Hindlimb muscle (tissue), 1 donor: ENCODE measurements around the gene MAP2. TPM values are rescaled to one million over a fixed set of nuclear protein-coding genes. Genes with fewer than 3 reads are reported as not detected.
"Not testable (repeated sequence)": the region's sequence is repeated elsewhere in the genome, so short reads cannot be mapped to it uniquely, and the experiment has no call there.

Experiments used
- DNase-seq: peaks from one replicate; pipeline ENCODE4 v3.0.0-alpha.2; 2013
- polyA plus RNA-seq: library from polyadenylated mRNA; unstranded; fragments of 120-200 nt; gene quantifications from one replicate; pipeline ENCODE4 v1.2.1, GENCODE V29; 2013; ENCODE audit not compliant: insufficient read length

Gene MAP2
- polyA plus RNA-seq, 1 donor = 6.2 TPM

DNA sequence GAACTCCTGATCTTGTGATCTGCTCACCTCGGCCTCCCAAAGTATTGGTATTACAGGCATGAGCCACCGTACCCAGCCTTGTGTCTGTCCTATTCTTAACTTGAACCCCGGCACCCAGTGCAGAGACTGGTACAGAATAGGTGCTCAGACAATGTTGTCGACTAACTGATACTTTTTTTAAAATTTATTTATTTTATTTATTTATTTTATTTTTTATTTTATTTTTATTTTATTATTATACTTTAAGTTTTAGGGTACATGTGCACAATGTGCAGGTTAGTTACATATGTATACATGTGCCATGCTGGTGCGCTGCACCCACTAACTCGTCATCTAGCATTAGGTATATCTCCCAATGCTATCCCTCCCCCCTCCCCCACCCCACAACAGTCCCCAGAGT is 174.4 kb downstream of the MAP2 start:
- not testable (repeated sequence) for DNase-seq

DNA sequence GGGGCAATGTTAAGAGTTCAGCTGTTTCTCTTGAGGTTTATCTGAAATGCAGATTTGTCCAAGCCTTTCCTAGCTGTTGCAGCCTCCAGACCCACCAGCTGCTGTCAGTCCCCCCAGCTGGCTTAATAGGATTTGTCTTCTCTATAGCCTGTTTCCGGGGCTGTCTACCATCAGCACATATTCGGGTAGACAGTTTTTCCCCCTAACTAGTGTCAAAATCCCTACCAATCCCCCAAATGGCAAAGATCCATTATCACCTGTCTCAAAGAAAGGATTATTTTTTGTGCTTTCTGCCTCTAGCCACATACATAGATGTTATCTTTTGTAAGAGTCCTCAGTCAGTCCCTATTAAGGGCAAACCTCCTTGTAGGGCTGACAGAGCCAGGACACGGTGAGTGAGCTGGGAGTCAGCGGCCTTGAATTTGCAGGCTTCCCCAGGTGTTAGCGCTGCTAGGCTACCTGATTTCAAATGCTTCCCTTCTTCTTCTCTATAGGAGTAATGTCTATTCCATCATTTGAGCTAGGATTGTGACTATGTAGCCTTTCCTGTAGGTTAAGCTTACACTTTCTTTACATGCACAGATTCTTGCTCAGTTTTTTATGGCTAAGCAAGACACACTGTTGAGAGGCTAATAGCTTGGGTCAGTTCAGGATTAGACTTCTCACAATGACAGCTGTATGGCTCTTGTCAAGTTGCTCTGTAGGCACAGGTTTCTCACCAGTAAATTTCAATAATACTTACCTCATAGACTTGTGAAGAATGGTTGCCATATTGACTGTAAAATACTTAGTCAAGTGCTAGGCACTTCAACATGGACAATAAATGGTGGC is 176.7 kb downstream of the MAP2 start:
- DNase-seq = no peak

DNA sequence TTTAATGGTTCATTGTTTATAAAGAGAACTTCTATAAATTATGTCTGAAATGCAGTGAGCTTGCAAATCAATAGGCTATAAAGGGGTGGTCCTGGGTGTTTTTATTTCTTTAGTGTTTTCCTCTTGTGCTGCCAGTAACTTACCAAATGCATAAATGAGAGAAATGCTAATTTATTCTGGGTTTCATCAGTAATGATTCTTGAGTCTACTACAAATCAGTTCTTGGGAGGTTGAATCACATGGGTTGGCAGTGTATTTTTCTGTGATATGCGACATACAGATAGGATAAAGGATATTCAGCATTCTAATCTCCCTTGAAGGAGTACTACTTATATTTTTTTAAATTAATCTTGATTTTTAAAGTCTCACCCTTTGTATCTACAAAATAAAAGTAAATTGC is 177.7 kb downstream of the MAP2 start:
- no peak for DNase-seq

DNA sequence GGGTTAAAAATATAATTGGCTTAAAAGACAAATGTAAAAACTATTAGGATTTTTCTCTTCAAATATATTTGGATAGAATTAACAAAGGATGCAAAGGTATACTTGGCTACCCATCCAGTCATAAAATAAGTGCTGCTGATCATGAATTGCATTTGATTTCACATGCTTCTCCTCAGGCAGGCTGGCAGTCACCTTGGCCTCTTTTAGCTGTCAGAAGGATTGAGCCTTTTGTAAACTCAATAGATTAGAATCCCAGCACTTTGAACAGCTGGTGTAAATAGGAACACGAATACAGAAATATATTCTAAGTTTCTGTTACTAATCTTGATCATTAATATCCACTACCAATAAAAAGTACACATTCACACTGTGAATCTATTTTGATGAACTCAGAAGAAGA is 178.4 kb downstream of the MAP2 start:
- DNase-seq = no peak

DNA sequence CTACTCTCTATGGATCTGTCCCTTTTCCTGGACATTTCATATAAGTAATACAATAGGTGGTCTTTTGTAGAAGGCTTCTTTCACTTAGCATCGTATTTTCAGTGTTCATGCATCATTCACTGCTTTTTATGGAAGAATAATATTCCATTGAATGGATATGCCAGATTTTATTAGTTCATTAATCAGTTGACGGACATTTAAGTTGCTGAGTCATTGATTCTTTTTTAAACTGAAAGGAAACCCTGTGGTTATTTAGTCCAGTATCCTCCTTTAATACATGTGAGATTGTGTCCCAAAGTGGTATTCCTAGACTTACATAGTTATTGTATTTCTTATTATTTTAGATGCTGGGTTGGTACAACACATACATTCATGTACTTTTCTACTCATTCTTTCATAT is 185.7 kb downstream of the MAP2 start:
- DNase-seq = no peak

DNA sequence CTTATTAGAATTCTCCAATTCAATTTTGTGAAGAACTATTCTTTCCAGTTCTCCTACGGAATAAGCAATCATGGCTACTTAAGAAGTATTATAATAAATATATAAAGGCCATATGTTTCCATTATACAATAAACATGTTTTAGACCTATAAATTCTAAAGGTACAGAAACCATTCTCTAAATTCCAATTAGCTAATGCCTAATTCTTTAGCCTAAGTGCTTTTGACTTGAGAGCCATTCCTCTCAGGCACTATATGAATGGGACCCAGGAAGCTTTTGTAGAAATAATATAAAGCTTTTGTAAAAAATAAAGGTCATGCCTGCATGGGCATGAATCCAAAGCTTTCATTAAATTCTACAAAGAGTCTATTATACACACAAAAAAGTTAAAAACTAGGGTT is 186.8 kb downstream of the MAP2 start:
- DNase-seq = no peak

DNA sequence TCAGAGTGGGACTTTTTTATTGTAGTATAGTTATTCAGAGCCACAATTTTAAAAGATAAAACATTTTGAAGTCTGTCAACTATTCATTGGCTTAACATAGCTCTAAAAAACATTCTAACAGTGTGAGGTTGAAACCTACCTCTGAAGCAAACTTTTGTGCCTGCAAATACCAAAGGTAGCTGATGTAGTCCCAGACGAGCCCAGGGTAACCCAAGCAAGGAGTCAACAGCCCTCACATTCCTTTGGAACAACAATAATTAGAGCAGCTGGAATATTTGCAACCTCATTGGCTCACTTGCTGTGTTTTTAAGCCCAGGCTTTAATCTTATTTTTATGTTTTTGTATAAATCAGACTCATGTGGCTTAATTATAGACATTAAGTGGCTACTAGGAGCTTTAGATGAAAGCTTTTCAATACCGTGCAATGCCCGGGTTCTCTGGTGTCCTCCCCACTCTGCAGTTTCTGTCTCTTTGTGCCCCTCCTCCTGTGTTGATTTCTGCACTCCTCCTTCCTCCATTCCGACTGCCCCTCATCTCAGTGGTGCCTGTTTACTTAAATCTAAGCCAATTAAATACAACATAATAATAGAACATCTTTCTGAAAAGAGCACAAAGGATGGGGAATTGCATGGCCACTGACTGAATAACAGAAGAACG is 189.9 kb downstream of the MAP2 start:
- DNase-seq = no peak

DNA sequence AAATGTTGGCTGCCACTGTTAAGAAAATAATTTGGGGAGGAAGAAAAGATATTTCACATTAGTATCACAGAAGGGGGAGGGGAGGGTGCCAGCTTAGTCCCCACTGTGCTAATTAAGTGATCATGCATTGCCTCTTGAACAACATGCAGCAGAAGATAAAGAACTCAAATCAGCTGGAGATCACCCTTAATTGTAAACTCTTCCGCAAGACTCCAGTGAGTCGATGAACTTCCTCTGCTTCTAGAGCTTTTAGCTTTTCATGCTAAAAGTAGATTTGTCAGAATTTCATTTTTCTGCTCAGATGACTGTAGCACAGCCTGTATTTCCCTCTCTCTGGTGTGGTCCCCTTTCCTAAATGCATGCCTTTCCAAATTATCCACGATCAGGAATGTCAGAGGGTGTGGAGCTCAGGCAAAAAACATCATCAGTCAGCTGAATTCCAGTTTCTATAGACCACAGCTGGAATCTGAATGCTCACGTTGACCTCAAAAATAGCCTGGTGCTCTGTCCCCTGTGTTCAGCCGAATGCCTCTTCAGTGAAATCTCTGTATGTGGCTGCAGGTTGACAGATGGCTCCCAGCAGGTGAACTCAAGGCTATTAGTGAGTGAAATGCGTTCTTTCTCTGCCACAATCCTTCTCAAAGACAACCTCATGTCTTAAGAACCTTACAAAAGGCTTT is 191.0 kb downstream of the MAP2 start:
- DNase-seq = no peak

DNA sequence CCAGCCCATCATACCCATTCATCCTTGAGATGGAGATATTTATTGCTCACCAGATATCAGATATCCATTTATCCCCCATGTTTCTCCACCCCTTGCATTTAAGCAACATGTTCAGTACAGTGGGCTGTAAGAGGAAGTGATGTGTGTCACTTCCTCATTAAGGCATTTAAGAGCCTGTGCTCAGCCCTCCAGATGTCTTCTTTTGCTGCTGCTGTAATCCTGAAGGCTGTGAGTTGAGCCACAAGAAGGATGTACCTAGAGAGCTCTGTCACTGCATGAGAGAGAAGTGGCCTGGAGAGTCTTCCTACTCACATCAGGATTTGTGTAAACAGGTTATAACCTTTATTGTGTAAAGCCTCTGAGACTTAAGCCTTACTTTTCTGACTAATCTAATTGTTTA is 195.9 kb downstream of the MAP2 start:
- DNase-seq = no peak

DNA sequence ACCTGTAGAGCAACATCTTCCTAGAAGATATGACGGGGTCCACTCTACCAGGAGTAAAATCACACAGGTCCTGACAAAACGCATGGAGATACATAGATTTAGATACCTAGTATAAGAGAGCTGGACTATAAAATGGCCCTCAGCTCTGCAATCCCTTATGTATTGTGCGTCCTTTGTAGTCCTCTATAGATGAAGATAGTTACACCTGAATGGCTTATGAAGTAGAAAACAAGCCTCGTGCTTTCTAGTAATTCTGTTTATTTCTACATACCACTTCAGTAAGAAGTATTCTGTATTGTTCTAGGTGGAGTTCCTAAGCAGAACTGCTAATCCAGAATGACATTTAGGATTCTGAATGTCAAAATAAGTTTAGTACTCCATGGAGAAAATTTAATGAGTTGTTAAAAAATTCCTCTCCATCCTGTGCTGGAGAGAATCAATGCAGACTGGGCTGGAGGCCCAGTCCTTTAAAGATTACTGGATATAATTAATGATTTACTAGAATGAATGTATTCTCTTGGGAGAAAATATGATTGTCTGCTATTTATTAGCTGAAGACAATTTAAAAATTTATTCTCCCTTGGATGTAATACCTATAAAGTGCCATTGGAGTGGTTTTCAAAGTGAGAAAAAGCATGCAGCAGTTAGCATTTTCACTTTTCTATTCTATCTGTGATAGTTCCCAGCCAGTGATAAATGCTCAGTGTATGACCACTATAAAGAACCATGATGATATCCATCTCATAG is 200.5 kb downstream of the MAP2 start:
- DNase-seq = no peak

DNA sequence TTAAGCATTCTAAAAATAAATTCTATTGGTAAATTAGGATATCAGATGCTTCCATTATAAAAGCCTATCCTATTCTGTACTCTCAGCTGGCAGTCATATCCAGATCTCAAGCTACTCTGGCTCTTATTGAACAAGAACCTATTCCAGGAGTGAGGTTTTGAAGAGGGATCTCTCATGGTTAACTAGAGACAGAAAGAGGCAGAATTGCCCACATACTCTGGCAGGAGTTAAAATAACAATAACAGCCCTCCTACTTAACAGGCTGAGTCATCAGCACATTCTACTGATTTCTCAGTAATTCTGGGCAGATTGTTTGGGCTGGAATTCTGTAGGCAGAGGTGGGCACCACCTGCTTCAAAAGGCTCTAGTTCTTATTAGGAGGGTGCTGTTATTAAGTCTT is 205.8 kb downstream of the MAP2 start:
- no peak for DNase-seq

DNA sequence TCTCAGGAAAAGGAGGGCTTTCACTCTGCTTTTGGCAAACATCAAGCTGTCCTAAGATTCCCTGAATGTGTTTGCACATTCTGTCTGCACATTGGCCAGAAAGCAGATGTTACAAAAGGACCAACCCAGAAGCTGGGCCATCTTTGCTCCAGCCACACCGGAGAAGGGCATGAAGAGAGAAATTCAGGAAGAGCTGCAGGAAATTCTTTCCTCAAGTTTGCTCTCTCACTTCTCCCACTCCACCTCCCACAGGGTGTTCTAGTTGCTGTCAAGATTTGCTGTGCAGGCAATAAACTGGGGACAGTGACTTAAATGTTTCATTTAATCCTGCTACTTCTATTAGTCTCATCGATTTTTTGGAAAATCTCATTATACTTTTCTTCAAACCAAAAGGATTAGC is 210.1 kb downstream of the MAP2 start:
- no peak for DNase-seq

DNA sequence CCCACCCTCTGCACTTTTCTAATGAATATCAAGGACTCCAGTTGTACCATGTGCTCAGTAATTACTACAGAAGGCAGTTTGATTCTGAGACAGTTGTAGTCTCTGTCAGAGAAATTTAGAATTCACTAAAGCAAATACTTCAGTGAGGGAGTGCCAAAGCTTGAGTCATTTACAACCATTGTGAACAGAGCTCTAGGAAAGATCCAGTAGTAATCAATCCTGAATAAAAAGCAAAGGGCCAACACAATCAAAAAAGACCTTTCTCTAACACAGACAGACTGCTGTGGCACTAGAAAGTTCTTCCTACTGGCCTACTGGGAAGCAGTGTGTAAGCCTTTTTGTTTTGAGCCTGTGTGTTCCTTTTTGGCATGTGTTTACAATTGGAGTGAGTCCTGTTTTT is 212.2 kb downstream of the MAP2 start:
- DNase-seq = no peak

DNA sequence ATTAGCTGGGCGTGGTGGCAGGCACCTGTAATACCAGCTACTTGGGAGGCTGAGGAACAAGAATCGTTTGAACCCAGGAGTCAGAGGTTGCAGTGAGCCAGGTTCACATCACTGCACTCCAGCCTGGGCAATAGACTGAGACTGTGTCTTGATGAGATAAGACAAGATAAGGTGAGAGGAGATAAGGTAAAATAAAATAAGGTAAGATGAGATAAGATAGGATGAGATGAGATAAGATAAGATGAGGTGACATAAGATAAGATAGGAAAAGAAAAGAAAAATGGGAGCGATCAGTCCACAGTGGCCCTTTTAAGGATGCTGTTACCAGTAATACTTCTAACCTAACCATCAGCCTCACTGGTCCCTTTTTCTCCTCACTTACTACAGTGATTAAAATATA is 213.4 kb downstream of the MAP2 start:
- DNase-seq = no peak

DNA sequence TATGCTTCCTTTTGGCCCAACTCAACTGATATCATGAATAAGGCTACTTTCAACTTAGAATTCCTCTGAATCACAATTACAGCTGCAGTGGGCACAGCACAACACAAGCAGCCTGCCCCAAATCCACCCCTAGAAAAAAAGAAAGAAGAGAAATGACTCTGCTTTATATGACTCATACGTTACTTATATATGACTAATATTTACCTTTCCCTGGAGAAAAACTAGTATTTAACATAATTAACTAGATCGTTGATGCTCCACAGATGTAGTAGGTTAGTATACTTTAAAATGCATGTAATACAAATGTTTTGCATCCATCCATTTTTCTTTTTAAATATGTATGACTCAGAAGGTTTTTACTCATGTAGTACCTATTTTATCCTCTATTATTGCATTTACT is 214.5 kb downstream of the MAP2 start:
- DNase-seq = no peak

DNA sequence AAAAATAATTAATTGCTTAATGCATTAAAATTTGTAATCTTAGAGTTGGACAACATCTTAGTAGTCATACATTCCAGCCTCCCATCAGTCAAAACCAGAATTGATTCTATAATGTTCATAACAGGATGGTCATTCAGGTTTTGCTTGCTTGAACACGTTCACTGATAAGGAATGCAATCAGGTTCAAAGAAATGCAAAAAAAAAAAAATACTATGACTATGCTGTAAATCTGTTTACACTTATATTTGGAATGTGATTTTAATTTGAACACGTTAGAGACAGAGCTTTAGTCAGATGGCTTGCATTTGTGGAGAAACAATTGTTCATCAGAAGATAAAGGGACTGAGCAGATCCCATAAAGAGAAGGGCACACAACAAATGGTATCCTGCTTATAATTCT is 216.5 kb downstream of the MAP2 start:
- no peak for DNase-seq

DNA sequence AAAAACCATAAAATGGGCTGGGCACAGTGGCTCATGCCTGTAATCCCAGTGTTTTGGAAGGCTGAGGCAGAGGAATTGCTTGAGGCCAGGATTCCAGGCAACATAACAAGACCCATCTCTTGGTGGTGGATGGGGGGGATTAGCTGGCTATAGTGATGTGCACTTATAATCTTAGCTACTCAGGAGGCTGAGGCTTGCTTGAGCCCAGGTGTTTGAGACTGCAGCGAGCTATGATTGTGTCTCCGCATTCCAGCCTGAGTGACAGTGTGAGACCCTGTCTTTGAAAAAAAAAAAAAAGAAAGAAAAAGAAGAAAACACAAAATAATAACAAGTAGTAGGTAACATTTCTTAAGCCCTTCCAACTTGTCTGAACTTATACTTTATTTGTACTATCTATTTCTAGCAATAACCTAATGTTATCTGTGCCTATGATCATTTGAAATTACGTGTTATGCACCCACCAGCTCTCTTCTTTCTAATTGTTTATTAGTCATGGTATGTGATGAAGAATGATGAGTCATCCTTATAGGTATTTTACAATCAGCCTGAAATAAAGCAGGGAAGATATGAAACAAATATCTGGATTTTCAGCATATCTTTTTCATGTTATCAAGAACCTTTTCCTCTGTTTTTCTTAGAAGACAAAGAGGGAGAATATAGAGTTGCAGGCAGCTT is 218.4 kb downstream of the MAP2 start:
- DNase-seq = no peak

DNA sequence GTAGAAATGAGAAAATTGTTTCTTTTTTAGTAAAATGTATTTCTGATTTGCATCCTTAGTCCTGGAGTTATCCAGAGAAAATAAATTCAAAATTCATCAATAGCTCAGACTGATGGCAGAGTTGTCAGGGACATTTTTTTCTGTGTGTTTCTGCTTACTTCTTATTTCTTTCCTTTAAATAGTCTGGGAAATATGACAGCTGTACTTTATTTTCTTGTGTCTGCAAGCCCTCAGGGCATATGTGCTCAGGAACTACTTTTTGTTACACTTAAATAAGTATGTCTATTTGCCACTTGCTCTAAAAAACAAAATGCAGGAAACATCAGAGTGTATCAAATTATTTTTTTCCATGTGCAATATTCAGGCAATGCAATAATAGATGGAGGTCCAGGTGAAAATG is 221.0 kb downstream of the MAP2 start:
- no peak for DNase-seq

DNA sequence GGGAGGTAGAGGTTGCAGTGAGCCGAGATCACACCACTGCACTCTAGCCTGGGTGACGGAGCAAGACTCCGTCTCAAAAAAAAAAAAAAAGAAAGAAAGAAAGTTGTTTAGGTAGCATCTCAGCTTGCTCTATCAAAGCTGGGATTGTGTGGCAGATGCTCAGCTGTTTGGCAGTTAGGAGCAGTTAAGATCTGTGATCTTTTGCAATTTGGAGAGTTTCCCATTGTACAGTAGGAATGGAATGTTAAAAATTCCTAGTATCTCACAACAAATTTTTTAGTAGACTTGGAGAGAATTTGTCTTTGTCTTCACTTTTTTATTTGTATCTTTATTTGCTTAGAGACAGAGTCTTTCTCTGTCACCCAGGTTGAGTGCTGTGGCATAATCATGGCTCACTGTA is 224.9 kb downstream of the MAP2 start:
- no peak for DNase-seq

DNA sequence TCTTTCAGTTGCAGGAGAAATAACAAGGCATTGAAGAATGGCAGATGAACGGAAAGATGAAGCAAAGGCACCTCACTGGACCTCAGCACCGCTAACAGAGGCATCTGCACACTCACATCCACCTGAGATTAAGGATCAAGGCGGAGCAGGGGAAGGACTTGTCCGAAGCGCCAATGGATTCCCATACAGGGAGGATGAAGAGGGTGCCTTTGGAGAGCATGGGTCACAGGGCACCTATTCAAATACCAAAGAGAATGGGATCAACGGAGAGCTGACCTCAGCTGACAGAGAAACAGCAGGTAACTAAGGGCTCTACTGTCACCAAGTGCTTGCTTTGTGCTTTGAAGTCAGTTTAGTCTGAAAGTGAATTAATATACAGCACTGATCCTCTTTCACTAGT is 229.3 kb downstream of the MAP2 start:
- no peak for DNase-seq

DNA sequence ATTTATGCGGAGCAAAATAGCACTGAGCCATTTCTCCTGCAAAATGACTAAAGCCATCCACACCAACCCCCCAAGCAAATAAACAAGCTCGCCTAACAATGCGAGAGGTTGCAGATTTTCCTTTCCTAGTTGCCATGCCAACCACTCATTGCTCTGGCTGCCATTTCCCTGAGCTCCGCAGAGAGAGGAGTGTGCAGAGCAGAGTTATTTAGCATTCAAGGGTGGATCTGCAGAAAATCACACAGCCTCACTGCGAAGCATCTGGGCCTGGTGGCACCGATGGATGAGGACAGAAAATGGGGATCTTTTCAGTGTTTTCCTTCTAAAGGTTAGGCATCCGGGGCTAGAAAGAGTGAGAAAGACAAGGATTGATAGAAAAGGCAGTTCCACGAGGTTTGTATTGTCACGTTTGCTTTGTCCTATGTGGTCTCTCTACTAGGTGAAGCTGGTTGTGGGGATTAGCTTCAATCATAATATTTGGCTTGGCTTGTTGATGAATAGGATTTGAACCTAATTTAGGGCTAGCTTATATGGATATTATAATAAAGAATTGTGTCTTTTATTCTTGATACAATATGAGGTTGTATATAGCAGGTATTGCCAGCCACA is 237.5 kb downstream of the MAP2 start:
- no peak for DNase-seq

DNA sequence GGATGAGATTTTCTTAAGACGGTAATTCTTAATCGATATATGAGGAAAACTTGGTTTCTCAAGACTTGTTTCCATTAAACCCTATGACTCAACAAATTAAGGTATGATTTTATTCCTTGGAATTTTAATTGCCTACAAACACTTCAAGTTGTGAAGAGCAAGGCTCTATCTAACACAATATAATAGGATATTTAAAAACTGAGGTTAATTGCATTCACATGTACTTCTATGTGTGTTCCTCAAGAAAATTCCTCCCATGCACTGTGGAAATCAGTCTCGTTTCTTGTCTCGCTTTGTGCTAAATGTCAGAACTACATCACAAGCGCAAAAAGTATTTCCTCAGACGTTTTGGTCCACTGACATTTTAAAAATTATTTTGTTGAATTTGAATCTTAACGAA is 238.2 kb downstream of the MAP2 start:
- no peak for DNase-seq
